DMS 273 (cell line): Measurements from ENCODE around the gene SLC25A19.
"Not testable (repeated sequence)": the region's sequence is repeated elsewhere in the genome, so short reads cannot be mapped to it uniquely, and the experiment has no call there.

Experiments
- DNase-seq: peaks from one replicate; lab custom pipeline; 2025; ENCODE audit not compliant: unreplicated experiment; lab: John Stamatoyannopoulos, UW

The SLC25A19 gene

DNA sequence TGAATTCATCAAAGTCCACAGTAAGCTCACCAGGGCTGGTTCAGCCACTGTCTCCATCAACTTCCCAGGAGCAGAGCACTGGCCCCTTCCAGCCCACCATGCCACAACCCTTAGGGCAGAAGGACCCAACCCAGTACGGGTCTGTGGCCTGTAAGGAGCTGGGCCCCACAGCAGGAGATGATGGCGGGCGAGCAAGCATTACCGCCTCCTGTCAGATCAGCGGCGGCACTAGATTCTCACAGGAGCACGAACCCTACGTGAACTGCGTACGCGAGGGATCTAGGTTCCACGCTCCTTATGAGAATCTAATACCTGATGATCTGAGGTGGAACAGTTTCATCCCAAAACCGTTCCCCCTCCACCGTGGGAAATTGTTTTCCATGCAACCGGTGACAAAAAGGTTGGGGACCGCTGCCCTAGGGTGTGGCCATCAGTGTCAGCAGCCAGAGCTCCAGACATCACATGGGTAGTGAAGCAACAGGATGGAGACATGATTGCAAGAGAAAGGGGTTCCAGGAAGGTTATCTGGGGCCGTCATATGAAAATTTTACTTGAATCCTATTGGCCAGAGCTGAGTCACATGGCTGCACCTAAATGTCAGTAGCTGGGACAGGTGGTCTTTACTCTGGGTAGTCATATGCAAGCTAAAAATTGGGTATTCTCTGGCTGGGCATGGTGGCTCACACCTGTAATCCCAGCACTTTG lies 12.4 kb upstream of the SLC25A19 start:
- no peak for DNase-seq

DNA sequence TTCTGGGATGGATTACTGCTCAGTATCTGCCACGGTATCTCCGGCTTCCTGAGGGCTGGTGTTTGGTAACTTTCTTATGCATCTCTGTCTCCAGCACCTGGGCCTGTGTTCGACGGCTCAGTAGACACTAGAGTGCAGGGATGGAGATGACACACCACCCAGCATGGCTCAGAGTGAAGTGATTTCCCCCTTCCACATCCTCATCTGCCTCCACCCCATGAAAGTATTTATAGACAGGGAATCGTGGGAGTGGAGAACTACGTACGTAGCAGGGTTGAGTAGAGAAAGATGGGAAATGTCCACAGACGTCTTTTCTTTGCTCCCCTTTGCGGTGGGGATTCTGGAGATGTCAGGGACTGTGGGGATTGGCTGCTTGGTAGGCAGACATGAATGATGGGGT lies 11.8 kb upstream of the SLC25A19 start:
- DNase-seq, result no peak

DNA sequence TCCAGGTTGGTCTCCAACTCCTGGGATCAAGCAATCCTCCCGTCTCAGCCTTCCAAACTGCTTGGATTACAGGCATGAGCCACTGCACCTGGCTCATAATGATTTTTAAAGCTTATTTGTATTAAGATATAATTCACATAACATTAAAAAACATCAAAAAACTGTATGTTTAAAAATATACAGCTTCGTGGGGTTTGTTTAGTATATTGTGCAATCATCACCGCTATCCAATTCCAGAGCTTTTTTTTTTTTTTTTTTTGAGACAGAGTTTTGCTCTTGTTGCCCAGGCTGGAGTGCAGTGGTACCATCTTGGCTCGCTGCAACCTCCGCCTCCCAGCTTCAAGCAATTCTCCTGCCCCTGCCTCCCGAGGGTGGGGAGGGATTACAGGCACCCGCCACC lies 11.0 kb upstream of the SLC25A19 start:
- DNase-seq, result no peak

DNA sequence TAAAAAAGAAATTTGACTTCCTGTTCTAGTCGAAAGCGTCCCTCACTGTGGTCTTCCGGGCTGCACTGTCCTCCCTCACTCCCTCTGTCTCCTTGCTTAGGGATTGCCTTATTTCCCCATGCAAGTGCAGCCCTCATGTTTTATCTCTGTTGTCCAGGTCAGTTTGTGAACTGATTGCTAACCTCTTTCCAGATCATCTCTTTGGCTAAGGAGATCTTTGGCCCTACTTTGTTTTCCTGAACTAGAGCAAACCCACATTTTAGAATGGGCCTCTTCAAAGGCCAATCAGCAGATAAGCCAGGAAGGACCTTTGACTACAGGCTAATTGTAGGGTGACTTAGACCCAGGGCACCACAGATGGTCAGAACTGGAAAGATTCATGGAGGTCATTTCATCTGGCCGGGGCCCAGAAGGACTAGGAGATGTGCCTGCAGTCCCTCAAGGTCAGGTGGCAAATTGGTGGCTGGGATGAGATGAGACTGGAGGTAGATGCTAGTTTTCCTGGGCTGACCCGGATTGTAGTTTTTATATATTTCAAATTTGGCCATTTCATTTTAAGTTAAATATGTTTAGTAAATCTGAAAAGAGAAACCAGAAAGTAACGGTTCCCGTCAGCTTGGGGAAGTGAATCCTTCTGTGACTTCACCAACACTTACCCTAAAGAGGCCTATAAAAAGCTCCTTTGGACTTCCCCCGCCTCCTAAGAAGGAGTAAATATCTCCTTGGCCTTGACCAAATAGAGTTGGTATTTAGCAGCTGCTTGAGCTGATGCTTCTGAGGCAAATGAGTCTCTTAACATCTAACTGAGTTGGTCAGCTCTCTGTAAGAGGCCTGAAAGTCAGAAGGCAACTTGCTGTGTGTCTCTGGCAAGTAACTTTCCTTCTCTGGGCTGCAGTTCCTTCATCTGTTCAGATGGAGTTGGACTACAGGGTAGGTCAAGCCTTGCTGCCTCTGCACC lies 6.2 kb upstream of the SLC25A19 start:
- DNase-seq, result no peak

DNA sequence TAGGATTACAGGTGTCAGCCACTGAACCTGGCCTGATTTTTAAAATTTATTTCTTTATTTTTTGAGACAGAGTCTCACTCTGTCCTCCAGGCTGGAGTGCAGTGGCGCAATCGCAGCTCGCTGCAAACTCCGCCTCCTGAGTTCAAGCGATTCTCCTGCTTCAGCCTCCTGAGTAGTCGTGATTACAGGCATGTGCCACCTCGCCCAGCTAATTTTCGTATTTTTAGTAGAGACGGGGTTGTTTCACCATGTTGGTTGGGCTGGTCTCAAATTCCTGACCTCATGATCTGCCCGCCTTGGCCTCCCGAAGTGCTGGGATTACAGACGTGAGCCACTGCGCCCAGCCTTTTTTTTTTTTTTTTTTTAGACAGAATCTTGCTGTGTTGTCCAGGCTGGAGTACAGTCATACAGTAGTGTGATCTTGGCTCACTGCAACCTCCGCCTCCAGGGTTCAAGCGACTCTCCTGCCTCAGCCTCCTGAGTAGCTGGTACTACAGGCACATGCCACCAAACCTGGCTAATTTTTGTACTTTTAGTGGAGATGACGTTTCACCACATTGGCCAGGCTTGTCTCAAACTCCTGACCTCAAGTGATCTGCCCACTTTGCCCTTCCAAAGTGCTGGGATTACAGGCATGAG lies 3.7 kb upstream of the SLC25A19 start:
- not testable (repeated sequence) for DNase-seq

DNA sequence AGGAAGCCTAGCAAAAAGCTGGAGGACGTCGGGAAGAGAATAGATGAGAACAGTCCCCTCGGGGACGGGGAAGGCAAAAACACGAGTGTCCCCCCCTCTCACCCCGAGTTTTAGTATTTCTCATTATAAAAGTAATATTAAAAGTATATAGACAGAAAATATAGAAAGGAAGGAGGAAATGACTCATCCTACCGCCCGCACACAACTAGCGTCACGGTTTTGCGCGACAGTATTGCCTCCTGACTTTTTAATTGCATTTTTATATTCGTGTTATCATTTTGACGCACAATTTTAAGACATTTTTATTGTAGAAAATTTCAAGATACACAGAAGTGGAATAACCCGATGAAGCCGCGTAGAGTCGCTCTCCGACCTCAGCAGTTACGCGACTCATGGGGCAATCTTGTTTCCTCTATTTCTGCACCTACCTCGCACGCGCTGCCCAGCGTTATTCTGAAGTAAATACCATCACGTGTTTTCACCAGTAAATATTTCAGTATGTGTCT lies 652 bp upstream of the SLC25A19 start:
- peak; percentile 54 for DNase-seq

DNA sequence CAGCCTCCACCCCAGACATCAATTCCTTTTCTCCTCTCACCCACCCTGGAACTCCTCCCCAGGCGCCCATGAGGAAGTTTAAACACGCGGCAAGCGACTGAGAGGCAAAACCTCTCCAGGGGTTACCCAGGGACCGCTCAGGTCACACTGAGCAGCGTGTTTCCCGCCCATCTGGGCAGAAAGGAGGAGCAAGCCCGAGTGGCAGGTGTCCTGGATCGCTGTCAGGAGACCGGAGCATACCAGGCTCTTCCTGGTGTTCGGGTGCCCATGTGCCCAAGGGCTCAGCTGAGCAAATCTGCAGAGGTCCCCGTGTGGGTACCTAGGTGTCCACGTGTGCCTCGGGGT lies 491 bp downstream of the SLC25A19 start:
- DNase-seq, result peak; percentile 89

DNA sequence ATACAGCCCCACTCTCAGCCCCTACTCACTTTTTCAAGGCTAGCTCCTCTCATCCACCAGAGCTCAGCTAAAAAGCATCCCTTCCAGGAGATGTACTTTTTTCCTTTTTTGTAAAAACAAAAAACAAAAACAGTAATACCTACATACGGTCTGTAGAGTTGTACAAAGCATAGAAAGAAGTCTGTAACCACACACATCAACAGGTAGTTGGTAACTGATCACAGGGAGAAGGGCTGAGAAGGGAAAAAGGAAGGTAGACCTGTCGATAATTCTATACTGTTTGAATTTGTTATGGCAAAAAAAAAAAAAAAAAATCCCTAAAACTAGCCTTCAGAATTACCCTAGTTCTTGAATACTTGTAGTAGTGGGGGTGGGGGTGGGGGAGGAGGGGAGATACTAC lies 874 bp downstream of the SLC25A19 start:
- DNase-seq, result no peak

DNA sequence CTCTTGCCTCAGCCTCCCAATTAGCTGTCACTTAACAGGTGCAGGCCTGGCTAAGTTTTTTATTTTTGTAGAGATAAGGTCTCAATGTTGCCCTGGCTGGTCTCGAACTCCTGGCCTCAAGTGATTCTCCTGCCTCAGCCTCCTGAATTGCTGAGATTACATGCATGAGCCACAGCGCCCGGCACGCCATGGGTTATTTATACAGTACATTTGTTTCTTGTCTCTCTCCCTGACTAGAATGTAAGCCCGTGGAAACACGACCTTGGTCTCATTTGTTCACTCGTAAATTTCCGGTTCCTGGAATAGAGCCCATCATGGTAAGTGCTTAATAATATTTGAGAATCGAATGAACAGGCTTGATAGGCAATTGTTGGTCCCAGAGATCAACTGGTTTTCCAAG lies 2.0 kb downstream of the SLC25A19 start:
- DNase-seq, result no peak

DNA sequence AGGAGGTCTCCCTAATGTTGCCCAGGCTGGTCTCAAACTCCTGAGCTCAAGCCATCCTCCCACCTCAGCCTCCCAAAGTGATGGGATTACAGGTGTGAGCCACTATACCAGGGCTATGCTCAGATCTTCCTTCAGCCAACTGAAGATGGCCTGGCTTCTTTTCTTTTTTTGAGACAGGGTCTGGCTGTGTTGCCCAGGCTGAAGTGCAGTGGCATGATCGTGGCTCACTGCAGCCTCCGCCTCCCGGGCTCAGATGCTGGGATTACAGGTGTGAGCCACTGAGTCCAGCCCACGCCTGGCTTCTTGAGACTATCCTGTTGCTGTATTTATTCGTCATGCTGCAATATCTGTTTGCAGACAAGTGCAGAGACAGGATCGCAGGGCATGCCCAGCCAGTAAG lies 4.1 kb downstream of the SLC25A19 start:
- DNase-seq, result no peak

DNA sequence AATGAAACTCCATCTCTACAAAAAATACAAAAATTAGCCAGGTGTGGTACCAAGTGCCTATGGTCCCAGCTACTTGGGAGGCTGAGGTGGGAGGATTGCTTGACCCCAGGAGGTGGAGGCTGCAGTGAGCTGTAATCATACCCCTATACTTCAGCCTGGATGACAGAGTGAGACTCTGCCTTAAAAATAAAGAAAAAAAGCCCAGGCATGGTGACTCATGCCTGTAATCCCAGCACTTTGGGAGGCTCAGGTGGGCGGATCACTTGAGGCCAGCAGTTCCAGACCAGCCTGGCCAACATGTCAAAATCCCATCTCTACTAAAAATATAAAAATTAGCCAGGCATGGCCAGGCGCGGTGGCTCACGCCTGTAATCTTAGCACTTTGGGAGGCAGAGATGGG lies 9.0 kb downstream of the SLC25A19 start:
- not testable (repeated sequence) for DNase-seq

DNA sequence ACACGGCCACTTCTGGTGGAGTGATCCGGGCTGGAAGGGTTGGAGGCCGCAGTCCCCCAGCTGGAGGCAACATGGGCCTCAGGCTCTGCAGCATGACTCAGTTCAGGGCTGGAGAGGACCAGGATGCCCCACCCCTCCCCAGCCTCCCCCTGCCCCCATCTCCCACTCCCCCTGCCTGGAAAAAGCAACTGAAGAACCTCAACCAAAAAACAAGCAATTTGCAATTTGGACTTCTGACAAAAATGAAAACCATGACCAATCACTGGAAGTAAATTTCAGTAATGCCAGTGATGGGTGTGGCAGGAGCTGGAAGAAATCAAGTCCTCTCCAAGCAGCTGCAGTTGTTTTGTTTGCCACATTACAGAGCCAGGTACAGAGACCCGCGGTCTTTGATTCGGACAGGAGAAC lies 11.6 kb downstream of the SLC25A19 start:
- DNase-seq, result no peak

DNA sequence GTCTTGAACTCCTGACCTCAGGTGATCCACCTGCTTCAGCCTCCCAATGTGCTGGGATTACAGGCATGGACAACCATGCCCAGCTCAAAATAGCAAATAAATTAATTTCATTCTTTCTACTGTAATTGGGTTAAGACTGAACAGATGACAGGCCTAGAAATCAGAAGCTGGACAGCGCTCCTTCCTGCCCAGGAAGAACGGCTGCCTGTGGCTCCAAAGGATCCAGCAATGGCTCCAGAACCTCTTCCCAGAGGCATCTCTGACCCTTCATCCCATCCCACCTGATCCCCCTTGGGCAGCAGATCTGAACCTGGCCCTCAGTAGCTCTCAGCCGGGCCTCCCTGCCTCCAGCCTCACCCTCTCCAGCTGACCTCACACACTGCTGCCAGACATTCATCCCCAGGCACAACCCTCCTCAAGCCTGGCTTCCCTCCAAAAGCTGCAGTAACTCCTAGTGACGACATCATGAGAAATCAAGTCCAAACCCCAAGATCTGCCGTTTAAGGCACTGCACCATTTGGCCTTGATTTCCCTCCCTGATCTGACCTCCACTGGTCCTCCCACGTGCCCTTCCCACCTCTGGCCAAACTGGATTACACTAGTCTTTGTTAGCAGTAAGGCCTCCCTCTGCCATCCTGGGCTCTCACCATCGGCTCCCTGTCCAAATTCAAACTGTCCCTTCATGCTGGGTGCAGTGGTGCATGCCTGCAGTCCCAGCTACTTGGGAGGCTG lies 15.1 kb downstream of the SLC25A19 start:
- DNase-seq, result peak; percentile 48

DNA sequence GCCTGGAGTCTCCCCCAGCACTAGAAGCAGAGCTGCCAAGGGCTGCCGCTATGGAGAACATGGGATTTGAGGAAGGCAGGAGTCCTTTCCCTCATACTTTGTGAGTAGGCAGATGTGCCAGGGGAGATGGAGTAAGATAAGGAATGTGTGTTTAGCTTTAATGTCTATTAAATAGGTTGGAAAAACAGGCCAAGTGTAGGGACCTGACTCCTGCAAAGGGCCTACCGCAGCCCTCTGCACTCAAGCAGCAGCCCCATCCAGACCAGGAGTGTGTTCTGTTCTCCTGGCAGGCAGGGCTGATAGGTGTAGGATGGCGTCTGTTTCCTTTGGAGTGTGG lies 16.4 kb downstream of the SLC25A19 start:
- peak; percentile 85 for DNase-seq

DNA sequence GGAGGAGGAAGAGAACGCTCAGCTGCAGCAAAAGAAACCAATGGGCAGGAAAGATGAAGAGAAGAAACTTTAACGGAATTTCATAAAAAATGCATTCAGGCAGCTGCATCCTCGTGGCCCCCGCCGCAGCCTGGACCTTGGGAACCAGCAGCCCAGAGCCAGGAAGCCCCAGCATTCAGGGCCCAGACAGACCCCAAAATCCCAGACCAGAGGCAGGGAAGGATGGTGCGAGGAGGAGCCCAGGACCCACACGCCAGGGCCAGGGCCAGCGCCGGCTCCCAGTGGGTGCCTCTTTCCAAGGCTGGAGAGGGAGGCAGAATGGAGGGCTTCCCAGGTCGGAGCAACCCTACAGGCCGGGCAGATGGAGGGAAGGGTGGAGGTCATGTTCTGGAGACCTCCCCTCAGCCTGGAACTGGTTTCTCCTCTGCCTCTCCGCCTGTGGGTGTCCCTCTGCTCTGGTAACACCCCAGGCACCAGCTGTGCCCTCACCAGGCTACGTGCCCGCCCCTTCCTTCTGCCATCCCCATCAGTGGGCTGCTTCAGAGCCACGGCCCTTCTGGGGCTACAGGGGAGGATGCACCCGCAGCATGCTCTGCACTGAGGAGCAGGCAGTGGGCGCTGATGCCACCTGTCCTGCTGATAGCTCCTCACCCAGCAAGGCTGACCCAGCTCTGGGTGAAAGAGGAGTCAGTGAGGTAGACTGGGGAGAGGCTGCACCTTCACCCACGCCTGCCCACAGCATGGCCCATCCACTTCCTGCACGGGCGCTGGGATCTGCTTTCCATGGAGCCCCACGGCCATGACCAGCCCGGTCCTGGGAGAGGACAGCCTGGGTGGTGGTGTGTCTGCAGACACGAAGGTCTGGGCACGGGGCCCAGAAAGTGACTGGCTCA lies 17.0 kb downstream of the SLC25A19 start:
- peak; percentile 91 for DNase-seq

DNA sequence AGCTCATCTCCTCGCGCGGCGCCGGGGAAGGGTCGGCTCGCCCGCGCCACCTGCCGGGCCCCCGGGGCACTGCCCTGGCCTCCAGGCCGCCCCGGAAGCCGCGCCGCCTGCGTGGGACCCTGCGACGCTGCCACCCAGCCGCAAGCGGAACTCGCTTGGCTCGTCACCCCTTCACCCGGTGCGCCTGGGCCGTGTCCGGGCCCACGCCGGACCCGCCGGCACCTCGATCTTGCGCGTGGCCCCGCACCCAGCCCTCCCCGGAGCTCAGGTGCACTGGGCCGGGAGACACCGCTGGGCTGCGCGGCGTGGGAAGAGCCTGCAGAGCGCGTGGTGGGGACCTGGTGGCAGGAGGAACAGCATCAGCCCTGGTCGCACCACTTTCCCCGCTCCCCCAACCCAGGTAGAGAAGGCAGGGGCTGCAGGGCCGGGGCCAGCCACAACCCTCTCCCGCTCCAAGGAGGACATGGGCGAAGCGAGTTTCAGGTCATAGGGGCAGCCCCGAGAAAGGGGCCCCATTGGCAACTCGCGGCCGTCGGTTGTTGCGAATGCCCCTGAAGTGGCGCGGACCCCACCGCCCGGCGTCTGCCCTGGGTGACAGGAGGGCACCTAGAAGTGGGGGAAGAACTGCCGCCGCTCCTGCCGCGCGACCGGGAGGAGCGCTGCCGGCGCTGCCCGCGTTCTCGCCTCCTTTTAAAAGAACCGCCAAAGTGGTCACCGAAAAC lies 17.8 kb downstream of the SLC25A19 start:
- peak; percentile 94 for DNase-seq

DNA sequence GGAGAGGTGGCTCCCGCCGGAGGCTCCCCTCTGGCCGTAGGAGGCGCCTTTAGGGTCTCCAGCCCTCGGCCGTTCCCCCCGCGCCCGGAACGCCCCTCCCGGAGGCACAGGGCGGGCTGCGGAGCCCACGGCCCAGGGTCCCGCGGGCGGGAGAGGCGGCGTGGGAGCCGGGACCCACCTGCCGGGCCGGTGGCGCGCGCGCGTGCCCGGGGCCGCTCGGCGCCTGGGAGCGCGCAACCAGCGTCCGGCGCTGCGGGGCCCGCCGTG lies 18.3 kb downstream of the SLC25A19 start, which contains the start of gene MIF4GD:
TSS of gene MIF4GD (minus strand) at position 266 of the 267 bp plus-strand sequence. CDS start 1,036 bp downstream, outside the sequence.
- no peak for DNase-seq

DNA sequence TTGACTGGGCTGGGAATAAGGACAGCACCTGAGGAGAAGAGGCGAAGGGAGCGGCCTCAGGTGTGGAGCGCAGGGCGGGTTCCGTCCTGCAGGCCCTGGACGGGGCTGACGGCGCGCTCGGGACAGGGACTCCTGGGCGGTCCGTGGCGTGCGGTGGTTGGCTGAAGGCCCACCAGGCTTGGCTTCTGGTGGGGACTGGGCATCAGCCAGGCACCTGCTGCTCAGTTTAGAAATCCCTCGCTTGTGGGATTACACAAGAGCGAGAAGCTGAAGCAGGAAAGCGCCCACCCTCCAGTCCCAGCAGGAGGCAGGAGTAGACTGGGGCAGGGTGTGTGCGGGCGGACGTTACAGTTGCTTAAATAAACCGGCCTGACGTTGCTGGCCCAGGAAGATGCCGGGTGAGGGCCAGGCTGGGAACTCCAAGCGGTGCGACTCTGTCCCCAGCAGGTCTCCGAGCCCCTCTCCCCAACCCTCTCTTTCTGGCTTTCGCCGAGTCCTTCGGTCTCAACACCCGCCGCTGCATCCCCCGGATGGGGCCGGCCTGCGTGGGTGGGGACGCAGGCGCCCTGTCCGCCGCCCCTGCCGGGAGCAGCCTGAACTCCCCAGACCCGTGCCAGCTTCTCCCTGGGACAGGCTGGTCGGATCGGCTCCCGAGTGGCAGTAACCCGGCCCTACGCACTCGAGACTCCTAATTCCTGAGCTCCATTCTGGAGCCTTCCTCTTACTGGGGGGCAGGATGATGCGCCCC lies 18.8 kb downstream of the SLC25A19 start:
- peak; percentile 89 for DNase-seq

DNA sequence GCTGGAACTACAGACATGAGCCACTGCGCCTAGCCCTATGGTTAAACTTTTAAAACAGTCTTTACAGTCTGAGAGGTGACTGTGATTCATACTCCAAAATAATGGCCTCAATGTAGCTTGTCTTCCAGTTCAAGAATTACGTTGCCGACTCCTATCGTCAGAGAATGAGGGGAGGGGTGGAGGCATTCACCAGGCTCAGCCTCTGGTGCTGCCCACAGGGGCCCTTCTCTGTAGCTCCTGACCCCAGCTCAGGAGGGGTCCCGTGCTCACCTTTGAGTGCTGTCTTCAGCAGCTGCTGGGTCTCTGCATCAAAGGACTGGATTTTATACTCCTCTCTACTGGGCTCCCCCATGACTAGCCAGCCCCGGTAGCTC lies 19.4 kb downstream of the SLC25A19 start:
- peak; percentile 56 for DNase-seq
